C4-2B (cell line): ENCODE data around the gene SSR3.
"Not testable (repeated sequence)": the region's sequence is repeated elsewhere in the genome, so short reads cannot be mapped to it uniquely, and the experiment has no call there.

Source experiments
- H3K27ac ChIP-seq: fragments of 450-650 bp; 2 replicates; pipeline ENCODE4 v1.5.1; 2017
- ZFX ChIP-seq: fragments of 450-650 bp; IDR thresholded peaks from 2 replicates; pipeline ENCODE4 v1.6.1; 2017
- TF ChIP-seq, protein P1 (sequence below): fragments of 450-650 bp; conservative IDR thresholded peaks from 2 replicates; pipeline ENCODE4 v1.5.1; 2017; ENCODE audit warnings: mild to moderate bottlenecking

SSR3 gene

DNA sequence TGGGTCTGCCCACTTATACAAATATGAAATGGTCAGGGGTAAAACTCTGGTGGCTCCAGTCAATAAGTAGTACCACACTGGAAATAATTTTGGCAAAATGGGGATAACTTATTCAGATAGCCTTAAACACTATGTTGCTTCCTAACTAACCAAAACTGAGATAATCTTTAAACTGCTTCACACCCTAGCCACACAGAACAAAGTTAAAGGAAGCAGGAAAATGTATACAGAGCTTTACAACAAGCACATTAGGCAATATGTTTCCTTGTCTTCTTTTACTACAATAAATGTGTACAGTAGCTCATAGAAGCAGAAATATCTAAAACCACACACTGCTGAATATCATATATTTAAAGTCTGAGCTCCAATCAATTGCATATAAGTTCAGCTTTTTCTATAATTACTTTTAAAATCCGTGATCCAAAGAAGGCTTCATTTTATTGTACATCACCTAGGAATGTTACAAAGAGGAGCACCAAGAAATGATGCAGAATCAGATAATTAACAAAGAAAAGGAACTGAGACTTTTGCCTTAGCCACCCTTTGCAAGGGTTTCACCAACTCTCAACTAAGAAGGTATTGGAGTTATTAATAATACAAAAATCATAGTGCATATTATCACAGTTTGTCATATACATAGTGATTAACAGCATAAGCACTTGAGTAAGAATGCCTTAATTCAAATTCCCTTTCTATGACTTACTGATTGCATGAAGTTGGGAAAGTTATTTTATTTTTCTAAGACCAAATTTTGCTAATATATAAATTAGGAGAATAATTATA lies 9.2 kb upstream of the SSR3 start:
- TF ChIP-seq ZFX, result no peak
- TF ChIP-seq, protein P1, sequence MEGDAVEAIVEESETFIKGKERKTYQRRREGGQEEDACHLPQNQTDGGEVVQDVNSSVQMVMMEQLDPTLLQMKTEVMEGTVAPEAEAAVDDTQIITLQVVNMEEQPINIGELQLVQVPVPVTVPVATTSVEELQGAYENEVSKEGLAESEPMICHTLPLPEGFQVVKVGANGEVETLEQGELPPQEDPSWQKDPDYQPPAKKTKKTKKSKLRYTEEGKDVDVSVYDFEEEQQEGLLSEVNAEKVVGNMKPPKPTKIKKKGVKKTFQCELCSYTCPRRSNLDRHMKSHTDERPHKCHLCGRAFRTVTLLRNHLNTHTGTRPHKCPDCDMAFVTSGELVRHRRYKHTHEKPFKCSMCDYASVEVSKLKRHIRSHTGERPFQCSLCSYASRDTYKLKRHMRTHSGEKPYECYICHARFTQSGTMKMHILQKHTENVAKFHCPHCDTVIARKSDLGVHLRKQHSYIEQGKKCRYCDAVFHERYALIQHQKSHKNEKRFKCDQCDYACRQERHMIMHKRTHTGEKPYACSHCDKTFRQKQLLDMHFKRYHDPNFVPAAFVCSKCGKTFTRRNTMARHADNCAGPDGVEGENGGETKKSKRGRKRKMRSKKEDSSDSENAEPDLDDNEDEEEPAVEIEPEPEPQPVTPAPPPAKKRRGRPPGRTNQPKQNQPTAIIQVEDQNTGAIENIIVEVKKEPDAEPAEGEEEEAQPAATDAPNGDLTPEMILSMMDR, result no peak
- H3K27ac ChIP-seq, result no peak overlapping the region

GRCh38 chr3:156562486-156562885 lies 7.6 kb upstream of the SSR3 start:
- not testable (repeated sequence) for H3K27ac ChIP-seq

- no peak overlapping the region for H3K27ac ChIP-seq
- TF ChIP-seq ZFX, result no peak
- TF ChIP-seq, protein P1, result no peak
Observed at GRCh38 chr3:156561533-156561932, 6.6 kb upstream of the SSR3 start.

DNA sequence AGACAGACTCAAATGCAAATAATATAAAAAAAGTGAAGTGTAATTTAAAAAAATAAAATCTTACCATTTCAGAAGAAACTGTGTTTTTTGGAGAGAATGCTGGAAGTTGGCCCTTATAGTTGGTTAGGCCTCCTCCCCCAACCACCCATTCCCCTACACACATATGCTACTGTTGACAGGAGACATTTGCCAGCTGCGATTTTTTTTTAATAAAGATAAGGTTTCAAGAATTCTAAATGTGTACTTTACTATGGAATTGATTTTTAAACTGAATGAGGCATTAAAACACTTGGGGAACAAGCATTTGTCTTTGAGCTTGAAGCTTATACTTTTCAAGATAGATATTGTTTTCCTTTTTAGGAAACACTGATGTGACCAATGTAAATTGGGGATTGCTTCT lies 4.4 kb upstream of the SSR3 start:
- TF ChIP-seq, protein P1, result no peak
- no peak for TF ChIP-seq ZFX
- no peak overlapping the region for H3K27ac ChIP-seq

GRCh38 chr3:156558389-156558788 lies 3.5 kb upstream of the SSR3 start:
- TF ChIP-seq, protein P1, result no peak
- no peak for TF ChIP-seq ZFX
- H3K27ac ChIP-seq, result no peak overlapping the region

- peak overlapping the region; percentile 92 for H3K27ac ChIP-seq
- no peak for TF ChIP-seq ZFX
- TF ChIP-seq, protein P1, result no peak
Observed at GRCh38 chr3:156554515-156554841, 439 bp downstream of the SSR3 start.

DNA sequence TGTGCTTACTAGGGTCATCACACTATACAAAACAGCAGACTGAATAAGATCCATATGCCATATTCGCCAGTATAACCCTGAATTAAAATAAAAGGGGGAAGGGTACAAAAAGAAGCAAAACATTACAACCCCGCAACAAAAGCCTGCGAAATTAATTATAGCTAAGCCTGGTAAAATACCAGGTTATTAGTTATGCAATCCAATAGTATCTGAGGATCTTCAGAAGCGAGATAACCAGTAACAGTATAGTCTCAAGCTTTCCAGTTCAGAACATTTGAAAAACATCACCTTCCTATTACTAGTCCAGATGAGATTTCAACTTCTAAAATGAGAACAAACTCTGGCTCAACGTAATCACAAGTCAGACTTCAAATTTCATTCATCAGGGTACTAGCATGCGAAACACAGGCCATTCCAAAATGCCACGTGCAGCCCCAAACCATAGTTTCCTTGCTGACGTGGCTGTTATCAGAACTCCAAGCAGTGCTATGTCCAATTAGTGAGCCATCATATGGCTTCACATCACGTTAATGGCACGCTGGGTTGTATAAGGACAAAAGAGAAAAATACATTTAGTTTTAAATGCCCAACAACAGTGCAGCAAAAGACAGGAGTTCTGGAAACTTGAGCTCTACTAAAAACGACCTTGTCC lies 1.1 kb downstream of the SSR3 start:
- TF ChIP-seq, protein P1, result no peak
- no peak for TF ChIP-seq ZFX
- peak overlapping the region; percentile 92; the same call in 1 of the 2 replicates for H3K27ac ChIP-seq
